ENCODE measurements around the gene OPRD1.
"Not testable (repeated sequence)": the region's sequence is repeated elsewhere in the genome, so short reads cannot be mapped to it uniquely, and the experiment has no call there.

The OPRD1 gene

GRCh38 chr1:28811766-28812668 lies at the start of gene OPRD1:
TSS of gene OPRD1 (plus strand) at chr1:28812170. CDS start at chr1:28812384, 214 bp downstream.
- FAIRE-seq: no peak

DNA sequence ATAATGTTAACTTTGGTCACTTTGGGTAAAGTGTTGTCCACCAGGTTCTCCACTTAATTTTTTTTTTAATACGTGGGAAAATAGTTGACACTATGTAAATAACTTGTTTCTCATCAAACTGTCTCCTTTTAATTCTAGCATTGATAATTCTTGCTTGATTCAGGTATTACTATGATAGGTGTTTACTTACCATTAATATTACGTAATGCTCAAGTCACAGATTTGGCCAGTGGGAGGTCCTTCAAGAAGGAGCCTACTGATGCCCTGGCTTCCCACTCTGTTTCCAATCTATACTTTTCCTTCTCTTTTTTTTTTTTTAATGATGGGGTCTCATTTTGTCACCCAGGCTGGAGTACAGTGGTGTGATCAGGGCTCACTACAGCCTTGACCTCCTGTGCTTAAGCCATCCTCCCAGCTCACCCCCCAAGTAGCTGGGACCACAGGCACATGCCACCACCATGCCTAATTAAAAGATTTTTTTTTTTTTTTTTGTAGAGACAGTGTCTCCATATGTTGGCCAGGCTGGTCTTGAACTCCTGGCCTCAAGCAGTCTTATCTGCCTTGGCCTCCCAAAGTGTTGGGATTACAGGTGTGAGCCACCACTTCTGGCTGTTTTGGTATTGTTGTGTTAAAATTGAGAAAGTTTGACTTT lies 45.3 kb upstream of the OPRD1 start:
- no peak for FAIRE-seq

DNA sequence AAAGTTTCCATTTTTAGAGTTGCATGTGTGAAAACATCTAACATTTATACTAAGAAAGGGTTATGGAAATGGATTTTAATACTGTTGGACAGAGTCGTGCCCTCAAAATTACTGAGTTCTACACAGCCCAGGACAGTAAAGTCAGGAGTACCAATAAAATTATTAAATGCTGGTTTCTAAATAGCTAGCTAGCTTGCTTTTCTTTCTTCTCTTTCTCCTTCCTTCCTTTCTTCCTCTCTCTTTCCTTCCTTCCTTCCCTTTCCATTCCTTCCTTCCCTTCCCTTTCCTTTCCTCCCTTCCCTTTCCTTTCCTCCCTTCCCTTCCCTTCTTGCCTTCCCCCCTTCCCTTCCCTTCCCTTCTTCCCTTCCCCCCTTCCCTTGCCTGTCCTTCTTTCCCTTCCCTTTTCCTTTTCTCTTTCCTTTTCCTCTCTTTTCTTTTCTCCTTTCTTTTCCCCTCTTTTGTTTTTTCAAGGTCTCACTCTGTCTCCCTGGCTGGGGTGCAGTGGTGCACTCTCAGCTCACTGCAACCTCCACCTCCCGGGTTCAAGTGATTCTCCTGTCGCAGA lies 41.3 kb upstream of the OPRD1 start:
- FAIRE-seq: no peak

DNA sequence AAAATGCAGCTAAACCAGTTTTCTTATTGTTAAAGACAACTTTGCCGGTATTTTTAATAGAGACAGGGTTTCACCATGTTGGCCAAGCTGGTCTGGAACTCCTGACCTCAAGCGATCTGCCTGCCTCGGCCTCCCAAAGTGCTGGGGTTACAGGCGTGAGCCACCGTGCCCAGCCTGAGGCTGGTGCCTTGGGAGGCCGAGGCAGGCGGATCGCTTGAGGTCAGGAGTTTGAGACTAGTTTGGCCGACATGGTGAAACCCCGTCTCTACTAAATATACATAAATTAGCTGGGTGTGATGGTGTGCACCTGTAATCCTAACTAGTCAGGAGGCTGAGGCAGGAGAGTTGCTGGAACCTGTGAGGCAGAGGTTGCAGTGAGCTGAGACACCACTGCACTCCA lies 40.0 kb upstream of the OPRD1 start:
- FAIRE-seq: not testable (repeated sequence)

GRCh38 chr1:28773105-28773504 lies 38.9 kb upstream of the OPRD1 start:
- FAIRE-seq: no peak

DNA sequence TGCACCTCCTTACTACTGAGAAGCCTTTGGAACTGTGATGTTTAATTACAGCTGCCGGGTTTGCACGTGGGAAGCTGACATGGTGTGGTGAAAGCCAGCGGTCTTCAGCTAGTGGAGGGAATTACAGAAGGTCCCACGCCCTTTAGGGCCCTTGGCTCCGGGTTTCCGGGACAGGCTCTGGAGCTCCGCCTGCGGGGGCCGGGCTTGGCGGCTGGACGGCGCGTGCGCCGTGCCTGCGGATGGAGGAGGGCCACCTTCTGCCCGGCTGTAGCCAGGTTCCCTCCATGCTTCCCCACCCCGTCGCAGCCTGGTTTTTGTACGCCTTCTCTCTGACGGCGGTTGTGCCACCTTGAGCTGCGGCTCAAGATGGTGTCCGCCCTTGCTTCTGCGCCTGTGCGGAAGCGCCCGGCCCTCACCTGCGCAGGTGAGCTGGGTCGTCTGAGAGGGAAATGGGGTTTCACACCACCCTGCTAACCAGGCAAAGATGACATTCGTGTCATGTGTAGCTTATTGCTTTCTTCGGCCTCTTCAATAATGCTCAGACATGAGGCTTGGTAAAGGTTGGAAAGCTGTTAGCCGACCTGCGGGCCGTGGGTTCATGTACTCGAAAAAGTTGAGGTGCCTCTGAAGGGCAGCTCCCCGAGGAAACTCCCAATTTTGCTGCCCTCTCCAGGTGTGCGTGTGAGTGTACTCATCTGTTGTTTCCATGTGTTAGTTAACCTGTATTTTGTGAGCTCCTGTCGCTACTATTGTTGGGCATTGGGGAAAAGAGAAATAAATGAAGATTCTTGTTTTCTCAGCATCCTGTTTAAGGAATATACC lies 36.6 kb upstream of the OPRD1 start:
- no peak for FAIRE-seq

DNA sequence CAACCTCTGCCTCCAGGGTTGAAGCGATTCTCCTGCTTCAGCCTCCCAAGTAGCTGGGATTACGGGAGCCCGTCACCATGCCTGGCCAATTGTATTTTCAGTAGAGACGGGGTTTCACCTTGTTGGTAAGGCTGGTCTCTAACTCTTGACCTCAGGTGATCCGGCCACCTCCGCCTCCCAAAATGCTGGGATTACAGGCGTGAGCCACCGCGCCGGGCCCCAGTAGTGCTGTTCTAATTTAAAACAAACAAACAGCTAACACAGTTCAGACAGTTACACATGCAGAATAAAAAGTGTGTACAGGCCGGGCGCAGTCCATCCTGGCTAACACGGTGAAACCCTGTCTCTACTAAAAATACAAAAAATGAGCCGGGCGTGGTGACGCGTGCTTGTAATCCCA lies 35.6 kb upstream of the OPRD1 start:
- no peak for FAIRE-seq

DNA sequence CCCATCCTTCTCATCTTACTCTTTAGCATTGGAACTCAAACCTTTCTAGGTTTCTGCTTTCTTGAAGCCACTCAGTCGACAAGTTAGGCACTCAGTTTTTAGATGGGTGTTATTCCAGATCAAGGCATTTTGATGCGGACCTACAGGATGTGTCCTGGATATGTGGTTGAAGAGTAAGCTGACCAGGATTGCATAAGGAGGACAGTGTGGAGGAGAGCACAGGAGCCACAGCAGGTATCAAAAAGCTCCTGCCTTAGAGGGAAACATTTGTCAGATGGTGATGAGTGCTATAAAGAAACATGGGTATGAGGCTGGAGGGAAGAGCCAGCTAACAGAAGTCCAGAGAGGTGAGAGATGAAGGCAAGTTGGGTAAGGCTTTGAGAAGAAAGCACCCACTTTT lies 33.9 kb upstream of the OPRD1 start:
- no peak for FAIRE-seq

DNA sequence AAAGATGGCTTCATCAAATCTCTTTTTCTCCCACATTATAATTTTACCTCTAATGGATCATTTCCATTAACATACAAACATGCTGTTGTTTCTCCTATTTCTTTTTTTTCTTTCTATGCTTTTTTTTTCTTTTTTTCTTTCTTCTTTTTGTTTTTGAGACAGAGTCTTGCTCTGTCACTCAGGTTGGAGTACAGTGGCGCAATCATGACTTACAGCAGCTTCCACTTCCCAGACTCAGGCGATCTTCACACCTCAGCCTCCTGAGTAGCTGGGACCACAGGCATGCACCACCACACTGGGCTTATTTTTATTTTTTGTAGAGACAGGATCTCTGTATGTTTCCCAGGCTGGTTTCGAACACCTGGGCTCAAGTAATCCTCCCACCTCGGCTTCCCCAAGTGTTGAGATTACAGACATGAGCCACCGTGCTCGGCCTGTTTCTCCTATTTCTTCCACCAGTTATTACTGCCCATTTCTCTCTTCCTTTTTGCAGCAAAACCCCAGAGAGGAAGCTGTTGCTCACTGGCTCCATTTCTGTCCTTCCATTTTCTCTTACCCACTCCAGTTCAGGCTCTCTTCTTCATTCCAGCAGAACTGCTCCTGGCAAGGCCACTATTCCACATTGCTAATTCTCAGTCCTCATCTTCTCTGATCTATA lies 32.1 kb upstream of the OPRD1 start:
- no peak for FAIRE-seq

DNA sequence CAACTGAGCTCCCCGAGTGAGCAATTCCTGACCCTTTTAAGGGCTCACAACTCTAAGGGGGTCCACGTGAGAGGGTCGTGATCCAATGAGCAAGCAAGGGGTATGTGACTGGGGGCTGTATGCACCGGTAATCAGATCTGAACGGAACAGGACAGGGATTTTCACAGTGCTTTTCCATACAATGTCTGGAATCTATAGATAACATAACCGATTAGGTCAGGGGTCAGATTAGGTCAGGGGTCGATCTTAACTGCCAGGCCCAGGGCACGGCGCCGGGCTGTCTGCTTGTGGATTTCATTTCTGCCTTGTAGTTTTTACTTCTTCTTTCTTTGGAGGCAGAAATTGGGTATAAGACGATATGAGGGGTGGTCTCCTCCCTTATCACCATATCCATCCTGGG lies 30.7 kb upstream of the OPRD1 start:
- FAIRE-seq: no peak

DNA sequence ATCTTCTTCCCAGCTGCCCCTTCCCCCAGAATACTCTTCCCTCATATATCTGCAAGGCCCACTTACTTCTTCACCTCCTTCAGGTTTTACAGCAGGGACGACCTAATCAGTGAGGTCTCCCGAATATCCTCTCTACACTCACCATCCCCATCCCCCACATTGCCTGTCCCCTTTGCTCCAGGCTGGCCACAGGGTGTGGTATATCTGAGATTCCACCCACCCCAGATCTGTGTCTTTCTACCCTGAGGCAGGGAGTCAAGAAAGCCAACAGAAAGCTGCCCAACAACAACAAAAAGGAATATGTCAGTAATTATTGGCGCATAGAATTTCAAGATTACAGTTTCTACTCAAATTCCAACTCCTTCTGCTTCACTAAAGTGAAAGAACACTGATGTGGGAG lies 30.0 kb upstream of the OPRD1 start:
- FAIRE-seq: no peak

DNA sequence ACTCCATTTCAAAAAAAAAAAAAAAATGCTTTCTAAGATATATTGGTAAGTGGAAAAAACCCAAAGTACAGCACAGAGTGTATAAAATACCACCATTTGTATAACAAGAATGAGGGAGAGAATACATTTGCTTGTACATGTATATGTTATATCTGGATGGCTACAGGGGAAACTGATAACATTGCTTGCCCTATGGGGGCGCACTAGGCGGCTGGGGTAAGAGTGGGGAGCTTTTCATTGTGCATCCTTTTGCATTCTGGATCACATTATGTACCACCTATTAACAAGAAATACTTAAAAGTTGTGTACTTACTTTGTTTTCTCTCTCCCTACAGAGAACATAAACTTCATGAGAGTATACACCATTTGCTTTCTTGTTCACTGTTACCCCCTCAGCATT lies 28.6 kb upstream of the OPRD1 start:
- FAIRE-seq: no peak

DNA sequence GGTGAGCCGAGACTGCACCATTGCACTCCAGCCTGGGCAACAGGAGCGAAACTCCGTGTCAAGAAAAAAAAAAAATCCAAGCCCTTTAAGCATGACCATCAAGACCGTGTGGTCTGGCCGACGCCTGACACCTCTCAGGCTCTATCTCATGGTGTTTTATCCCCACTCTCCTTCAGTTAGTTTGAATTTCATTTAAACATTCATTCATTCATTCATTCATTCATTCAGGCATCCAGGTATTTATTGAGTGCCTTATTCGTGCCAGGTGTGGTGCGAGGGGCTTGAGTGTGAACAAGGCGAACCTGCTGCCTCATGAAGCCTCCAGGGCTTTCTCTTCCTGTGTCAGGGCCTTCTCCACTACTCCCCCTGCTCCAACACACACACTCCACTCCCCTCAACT lies 22.6 kb upstream of the OPRD1 start:
- no peak for FAIRE-seq

GRCh38 chr1:28789816-28790215 lies 22.2 kb upstream of the OPRD1 start:
- no peak for FAIRE-seq

DNA sequence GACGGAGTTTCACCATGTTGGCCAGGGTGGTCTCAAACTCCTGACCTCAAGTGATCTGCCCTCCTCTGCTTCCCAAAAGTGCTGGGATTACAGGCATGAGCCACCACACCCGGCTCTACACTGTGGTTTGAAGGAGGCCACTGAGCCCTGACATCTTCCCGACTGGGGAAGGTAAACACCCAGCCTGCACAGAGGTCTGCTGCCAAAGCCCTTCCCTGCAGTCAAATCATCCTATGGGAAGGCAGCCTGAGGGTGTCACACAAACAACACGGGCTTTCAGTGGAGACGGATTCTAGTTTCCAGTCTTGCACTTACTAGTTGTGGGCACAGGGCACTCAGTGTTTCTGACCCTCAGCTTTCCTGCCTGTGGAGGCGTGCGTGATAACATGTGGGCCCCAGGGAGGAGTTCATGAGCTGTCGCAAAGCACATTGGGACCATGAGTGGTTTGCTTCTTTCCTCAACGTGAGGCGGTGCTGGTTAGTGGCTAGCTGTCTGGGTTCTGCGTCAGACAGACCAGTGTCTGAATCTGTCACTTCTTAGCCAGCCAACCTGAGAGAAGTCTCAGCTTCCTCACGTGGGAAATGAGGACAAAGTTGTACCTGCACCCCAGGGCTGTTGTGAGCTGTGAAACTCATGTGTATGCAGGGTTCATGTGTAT lies 21.5 kb upstream of the OPRD1 start:
- no peak for FAIRE-seq

GRCh38 chr1:28791929-28792328 lies 20.0 kb upstream of the OPRD1 start:
- FAIRE-seq: not testable (repeated sequence)

DNA sequence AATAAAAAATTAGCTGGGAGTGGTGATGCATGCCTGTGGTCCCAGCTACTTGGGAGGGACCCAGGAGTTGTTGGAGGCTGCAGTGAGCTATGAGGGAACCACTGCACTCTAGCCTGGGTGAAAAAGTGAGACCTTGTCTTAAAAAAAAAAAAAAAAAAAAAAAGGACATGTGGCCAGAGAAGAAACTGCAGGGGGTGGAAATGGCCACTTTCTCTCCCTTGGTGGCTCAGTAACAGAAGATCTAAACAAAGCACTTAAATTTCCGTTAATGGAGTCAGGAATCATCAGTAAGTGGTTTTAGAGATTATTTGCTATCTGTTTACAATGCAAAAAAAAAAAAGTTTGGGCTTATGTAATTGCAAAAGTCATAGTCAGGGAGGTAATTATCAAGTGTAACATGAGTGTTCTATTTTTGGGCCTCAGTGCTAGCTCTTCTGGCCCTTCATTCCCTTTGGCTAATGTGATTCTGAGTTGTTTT lies 19.3 kb upstream of the OPRD1 start:
- no peak for FAIRE-seq

- FAIRE-seq: not testable (repeated sequence)
These were observed 17.4 kb upstream of the OPRD1 start for GRCh38 chr1:28794582-28794981.

GRCh38 chr1:28796352-28797211 lies 15.4 kb upstream of the OPRD1 start:
- no peak for FAIRE-seq

DNA sequence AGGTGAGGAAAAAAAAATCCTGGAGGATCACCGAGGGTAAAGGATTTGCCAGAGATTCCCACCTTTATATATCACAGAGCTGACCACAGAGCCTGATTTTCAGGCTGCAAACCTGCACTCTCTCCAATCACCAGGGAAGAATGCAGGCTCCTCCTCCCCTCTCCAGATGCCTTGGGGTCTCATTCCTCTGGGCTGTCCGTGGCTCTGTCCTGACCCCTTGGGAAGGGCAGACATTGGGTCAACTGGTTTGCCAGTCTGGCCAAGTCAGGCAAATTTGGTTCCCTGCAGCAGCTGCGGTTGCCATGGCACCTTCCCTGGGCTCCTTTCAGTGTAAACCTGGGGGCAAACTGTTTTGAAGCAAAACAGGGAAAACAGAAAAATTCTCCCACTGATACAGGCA lies 11.6 kb upstream of the OPRD1 start:
- no peak for FAIRE-seq

- no peak for FAIRE-seq
These were observed 10.5 kb upstream of the OPRD1 start for GRCh38 chr1:28801461-28801860.
